ENCODE measurements around the gene ADCY4.

ADCY4 gene

DNA sequence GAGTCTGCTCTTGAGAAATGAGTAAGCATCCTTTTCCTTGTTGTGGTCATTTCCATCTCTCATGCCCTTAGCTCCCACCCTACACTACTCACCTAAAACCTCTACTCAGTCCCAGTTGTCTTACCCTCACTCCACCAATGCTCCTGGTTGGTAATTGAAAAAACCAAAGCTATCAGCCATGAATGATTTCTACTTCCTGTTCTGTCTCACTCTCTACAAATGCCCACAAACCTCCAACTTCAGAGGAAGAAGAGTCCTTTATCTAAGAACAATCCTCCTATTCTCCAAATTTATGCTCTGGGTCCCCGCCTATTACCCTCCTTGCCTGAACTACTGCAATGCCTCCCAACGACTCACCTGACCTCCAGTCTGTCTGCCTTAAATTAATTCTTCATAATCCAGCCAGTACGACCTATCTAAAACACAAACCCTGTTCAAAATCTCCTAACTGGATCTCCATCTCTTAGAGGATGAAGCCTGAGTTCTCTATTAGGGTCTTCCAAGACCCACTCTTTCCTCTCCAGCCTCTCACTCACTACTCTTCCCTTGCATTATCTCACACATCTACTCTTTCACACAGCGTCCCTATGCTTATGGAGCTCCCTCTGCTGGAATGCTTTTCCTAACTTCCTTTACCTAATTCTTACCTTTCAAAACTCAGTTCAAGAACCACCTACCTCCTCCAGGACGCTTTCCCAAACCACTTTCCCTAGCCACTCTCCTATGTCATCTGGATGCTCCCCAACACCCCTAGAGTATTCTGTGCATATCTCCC, 37.5 kb downstream of the ADCY4 start:
- peak; percentile 58 for DNase-seq (ENCODE audit: low read depth)

DNA sequence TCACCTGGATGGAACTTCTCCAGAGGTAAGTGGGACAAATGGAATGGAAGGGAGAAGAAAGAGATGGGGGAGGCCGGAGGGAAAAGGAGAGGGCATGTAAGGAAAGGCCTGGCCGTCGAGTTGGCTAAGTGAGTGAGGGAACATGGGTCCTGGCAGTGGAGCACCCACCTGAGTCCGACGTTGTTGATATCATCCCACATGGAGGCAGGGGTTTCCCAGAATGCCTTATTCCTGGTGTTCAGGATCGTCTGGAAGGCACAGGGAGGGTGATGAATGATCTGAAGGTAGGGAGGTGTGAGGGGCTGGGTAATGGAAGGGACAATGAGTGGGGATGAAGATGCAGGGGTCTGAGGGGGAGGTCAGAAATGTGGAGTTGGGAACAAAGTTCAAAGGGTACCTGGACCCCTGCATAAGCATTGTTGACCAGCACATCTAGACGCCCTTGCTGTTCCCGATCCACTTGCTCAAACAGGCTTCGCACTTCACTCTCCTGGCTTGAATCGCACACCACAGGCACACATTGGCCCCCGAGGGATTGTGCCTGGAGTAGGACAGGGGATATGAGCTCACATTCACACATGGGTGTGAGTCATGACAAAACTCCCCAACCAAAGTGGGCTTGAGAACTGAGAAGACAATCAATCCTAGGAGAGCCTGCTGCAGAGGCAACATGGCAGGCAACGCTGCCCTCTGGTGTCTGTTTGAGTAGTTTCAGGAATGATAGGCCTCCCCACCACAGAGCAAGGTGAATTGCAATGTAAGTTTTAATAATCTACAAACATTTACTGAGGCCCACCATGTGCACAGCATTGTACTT, 38.3 kb downstream of the ADCY4 start:
- DNase-seq (ENCODE audit: low read depth) = peak; percentile 95

DNA sequence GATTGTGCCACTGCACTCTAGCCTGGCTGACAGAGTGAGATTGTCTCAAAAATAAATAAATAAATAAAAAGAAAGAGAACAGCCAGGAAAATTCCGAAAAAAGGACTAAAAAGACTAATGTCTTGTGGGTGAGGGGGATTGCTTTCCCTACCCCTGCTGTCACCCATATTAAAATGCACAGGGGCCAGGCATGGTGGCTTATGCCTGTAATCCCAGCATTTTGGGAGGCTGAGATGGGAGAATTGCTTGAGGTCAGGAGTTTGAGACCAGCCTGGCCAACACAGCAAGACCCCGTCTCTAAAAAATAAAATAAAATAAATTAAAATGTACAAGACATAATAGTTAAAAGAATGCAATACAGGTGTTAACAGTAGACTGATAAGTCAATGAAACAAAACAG, 41.3 kb downstream of the ADCY4 start:
- no peak for DNase-seq (ENCODE audit: low read depth)

DNA sequence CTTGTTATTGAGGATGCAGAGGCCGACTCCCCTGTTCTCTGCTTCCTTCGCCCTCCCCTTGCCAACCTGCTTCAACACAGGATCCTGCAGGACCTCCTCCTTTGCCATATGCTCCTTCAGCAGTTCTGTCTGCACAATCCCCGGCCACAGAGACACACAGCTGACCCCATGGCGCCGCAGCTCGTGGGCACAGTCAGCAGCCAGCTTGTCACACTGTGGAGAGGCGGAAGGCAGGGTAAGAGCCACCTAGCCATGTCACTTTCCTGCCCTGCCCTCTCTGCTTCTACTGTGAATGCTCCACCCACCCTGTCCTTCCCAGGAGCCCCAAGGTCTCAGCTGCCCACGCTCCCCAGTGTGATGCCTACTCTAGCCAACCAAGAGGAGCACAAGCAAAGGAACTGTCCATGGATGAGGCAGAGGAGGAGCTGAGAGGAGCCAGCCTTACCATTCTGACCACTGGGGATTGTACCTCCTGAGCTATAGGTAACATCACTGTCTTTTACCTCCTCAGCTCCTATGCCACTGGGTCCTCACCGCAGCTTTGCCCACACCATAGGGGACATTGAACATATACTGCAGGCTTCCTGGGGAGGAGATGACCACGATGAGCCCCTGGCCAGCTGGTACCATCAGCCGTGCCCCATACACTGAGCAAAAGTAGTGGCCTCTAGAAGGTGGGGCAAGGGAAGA, 42.6 kb downstream of the ADCY4 start:
- no peak for DNase-seq (ENCODE audit: low read depth)

DNA sequence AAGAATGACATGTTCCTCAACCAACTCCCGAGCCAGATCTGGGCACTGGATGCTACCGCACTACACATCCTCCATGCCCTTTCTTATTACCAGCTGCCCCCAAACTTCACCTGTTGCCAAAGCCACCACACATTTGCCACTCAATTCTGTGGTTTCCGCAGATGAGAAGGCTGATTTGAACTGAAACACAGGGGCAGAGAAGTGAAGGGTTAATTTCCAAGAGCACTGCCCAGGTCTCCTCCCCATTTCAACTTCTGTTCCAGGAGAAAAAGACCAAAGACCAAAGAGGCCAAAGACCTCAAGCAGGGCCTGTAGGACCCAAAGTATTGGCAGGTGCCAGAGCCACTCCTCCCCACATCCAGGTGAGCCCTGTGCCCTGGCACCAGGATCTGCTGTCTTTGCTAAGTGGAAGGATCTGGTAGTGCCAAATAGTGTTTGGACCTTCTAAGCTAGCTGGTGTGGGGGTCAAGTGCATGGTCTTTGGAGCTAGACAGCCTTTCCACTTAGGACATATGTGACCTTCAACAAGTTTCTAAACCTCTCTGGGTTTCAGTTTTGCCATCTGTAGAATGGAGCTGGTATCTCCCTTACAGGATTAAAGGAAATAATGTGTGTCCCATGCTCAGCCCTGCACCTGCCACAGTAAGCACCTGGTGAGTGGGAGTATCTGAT, 43.3 kb downstream of the ADCY4 start:
- no peak for DNase-seq (ENCODE audit: low read depth)

DNA sequence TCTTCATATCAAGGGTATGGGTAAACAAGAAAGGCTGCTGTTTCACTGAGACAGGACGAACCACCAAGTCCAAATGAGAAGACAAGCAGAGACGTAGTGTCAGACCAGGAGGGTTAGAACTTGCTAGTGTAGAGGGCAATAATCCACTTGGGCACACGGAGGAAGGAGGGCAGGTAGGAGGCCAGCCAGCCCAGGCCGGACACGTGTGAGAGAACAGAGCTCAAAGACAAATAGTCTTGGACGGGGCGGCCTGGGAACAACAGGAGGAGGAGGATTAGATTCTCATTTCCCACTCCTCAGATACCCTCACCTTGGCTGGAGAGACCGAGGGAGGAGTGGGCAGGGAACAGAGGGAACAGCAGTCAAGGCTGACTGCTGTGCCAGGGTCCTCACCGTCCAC, 44.1 kb downstream of the ADCY4 start:
- DNase-seq (ENCODE audit: low read depth) = no peak

DNA sequence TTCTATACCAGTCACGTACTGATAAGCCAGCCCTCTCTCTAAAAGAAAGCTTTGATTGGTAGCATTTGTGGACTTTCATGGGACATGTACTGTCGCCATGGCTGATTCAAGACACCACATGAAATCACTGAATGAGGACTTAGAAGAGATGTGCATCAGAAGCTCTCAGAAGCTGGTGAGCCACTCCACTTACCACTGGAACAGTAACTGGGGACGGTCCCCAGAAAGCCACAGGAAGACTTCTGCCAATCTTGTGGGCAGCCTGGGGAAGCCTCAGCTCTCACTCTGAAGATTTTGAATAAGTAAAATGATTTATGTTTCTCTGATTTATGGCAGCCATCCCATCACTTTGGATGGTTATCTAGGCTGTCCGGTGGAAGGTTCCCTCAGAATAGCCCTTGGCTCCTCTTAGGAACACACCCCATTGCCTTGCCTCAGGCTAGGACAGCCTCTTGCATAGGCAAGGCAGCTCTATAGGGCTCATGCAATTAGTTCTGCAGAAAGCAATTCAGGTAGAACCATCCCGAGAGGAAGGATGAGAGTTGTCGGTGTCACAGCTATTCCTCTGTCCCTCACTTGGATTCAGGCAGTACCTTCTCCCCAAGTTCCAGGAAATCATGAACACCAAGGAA, 45.1 kb downstream of the ADCY4 start:
- no peak for DNase-seq (ENCODE audit: low read depth)

DNA sequence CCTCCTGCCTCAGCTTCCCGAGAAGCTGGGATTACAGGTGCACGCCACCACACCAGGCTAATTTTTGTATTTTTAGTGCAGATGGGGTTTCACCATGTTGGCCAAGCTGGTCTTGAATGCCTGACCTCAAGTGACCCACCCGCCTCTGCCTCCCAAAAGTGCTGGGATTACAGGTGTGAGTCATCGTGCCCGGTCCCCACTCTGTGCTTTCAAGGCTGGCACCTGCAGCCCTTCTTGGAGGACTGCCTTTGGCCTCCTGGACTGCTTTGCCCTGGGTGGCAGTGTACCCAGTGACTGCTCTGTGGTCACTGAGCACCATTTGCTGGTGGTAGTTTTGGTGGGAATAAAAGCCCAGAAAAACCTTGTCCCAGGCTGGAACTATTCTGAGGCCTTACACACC, 47.9 kb downstream of the ADCY4 start:
- DNase-seq (ENCODE audit: low read depth) = no peak

DNA sequence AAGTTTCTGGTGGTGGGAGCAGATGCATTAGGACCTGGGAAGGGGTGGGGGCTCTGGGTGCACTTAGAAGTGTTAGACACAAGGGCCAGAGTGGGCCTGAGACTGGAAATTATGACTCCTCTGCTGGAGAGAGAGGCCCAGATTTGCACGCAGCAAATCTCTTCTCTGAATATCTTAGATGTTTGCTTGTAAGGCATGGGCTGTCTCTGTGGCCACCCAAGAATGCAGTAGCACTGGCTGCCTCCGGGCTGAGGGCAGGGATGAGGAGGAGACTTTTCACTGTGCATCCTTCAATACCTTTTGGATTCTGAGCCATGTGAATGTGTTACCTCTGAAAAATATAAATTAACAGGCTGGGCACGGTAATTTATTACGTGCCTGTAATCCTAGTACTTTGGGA, 49.5 kb downstream of the ADCY4 start:
- DNase-seq (ENCODE audit: low read depth) = no peak

DNA sequence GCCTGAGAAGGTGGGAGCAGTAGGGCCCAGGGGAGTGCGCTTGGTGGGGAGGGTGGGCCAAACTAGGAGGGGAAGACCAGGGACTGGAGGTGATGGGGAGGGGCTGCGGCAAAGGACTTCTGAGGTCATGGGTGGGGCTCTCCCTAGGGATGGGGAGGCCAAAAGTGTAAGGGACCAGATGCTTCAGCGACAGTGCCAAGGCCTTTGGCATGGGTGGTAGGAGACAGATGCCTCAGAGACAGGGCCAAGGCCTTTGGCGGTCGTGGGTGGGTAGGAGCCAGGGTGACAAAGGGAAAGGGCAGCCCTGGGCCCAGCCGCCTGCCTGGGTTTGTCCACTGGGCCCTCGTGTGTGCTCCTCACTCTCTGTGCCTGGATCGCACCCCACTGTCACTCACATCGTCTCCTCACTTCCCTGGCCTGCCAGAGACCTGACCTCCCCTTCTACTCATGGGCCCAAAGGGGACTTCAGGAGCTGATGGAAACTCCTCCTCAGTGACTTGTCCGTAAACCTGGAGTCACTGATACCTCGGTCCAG, 50.3 kb downstream of the ADCY4 start:
- no peak for DNase-seq (ENCODE audit: low read depth)

DNA sequence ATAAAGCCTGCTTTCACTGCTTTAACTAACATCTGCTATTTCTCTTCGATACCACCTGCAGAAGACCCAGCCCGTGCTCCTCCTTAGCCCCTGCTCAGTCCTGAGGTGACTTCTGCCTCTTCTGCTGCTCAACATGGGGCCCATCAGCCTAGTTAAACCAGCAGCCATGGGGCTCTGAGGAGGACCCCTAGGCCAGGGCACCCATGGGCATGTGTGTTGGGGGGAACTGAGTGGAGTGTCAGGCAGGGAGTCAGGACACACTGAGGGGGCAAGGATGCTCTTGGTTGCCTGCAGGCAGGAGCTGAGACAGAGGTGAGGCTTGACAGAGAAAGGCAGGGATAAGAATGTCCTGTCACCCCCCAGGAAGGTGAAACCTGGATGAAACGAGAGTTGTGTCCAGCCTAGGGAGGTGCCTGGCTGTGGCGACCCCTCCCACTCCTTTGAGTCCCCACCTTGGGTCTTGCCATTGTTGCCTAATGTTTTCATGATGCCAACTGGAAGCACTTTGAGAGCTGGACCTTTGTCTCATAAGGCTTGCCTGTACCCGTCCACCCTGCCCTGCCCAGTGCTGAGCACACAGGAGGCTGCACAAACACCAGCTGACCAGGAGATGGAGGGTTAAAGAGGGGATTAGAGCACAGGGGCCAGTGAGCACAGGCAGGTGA, 50.9 kb downstream of the ADCY4 start:
- no peak for DNase-seq (ENCODE audit: low read depth)

DNA sequence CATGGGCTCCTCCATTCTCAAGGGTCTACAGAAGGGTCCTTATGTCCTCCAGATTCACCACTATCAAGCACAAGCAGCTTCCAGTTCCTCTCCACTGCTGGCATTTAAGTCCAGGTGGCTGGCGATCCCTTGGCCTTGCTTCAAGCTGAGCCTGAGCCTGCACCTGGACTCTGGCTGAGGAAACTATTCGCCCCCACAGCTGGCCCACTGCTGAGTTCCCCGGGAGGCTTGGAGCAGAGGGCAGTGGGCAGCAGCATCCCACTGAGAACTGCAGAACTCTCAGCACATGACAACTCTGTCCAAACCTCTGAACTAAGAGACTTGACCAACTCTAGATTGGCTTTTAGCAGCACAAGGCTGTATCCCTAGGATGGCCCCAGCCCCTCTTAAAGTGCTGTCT, 52.1 kb downstream of the ADCY4 start:
- DNase-seq (ENCODE audit: low read depth) = no peak

DNA sequence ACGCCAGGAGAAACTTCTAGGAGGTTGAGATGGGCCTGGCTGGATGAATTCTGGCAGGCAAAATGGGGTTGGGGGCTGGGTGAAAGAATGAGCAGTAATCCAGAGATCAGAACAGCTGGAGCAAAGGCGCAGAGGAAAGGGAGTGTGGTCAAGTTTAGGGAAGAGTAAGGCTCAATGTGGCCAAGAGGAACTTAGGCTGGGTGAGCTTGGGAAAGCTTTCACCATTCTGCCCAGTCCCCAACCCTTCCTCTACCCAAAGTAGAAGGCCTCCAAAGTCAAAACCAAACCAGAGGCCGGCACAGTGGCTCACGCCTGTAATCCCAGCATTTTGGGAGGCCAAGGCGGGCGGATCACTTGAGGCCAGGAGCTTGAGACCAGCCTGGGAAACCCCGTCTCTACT, 53.2 kb downstream of the ADCY4 start:
- no peak for DNase-seq (ENCODE audit: low read depth)

DNA sequence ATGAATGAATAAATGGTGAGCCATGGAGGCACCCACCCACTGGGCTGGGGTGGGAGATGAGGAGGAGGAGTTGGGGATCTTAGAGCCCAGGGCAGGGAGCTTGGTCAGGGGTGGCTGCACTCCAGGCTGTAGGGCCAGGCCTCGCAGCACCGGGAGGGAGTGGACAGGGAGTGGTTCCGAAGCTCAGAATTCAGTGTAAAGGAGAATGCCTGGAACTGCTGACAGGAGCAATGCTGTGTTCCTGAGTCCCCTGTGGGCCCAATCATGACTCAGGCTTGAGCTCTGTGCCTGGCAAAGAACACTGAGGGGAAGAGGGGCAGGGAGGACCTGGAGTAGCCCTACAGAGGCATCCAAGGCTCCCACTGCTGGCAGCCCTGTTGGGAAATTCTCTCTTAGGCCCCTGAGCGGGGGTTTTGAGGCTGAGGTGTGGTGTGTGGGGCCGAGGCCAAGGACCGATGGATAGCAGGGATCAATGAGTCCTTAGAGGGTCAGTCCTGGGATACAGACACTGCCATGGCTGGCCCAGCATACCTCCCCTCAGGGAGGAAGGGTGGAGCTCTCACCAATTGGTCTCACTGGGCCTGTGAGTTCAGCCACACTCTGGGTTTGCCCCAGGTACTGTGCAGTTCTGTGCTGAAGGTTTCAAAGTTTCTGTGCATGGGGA, 53.9 kb downstream of the ADCY4 start:
- DNase-seq (ENCODE audit: low read depth) = no peak

DNA sequence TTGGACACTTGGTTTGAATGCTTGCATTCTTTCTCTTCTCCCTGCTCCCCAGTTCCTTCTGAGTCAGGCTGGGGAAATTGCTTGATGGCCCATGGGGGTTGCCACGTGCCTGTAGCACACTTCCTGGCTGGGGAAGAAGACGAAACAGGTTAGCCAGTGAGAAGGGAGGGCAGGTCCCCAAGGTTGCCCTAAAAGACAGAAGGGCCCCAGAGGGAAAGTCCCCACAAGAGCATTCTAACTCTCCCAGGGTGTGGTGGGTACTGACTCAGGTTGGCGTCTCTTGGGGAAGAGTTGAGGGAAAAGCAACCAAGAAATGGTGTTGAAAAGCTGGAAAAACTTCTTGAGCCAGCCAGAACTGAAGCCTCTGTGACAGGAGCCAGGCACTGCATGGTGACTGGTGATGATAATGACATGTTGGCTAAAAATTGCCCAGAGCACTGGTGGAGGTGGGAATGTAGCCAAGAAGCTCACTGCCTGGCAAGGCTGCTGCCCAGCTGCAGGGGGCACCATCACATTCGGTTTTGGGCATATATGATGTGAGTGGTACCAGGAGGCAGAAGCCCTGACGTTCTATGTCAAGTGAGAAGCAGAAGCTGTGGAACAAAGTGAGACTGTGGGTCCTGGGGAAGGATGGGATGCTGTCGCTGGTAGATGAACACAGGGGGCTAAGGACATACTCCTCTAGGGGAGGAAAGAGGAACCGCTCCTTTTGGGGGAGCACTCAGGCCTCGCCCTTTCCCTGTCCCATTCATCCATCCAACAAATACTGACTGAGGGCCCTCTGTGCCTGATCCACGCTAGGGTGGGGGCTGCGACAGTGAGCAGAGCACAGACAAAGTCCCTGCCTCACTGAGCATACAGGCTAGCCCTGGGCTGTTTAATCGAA, 55.3 kb downstream of the ADCY4 start:
- DNase-seq (ENCODE audit: low read depth) = no peak

DNA sequence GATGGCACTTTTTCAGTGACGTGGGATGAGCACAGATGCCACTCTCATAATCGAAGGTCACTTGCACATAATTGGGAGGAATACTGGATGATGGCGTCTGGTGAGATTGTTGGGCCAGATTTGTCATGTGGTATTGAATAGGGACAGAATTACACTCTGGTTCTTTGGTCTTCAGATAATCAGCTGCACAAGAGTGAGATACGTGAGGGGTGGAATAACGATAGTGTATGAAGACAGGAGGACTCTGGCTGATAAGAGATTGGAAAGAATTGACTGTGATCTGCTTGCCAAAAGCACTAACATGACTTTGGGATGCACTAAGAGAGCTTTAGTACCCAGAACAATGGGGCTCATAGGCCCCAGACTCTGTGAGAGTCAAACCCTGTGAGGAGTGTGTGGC, 56.4 kb downstream of the ADCY4 start:
- DNase-seq (ENCODE audit: low read depth) = no peak

DNA sequence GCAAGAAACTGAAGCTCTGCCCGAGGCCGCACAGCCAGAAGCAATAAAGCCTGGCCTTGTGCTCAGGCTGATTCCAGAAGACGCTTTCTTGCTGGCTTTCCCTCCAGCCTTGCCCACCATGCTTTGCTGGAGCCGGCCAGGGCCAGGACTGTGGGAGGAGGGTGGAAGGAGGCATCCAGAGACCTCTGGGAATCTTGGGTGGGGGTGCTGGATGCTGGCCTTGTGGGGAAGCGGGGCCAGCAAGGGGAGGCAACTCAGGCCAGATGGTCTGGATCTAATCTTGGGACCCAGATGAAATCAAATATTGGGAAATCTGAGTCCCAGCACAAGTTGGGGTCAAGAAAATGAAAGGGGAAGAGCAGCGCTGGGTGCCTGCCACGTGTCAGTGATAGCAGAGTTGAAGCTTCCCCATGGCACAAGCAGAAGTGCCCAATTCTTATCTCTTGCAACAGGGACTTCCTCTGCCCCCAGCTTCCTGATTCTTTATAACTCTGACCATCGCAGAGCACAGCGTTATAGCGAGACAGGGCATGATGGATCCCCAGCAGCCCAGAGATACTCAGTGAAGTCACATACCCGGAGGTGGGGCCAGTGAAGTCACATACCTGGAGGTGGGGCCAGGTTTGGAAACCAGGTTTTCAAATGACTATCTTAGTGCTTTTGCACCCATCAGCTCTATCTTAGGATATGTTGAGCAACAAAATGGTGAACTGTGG, 57.1 kb downstream of the ADCY4 start:
- no peak for DNase-seq (ENCODE audit: low read depth)

DNA sequence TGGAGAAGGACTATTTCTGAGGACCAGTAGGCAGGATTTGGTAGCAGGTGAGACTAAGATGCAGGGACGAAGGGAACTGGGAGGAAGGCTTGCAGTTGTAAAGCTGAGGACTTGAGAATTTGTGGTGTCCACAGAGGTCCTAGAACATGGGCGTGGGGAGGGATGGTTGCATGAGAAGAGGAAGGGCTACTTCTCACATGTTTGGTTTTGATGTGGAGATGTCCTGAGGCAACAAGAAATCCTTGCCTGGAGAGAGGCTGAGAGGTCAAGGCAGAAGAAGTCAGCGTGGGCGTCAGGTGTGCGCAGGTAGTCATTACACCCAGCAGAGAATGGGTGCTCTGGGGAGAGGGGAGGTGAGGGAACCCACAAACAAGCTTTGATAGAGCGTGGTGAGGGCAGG, 57.8 kb downstream of the ADCY4 start:
- DNase-seq (ENCODE audit: low read depth) = no peak

DNA sequence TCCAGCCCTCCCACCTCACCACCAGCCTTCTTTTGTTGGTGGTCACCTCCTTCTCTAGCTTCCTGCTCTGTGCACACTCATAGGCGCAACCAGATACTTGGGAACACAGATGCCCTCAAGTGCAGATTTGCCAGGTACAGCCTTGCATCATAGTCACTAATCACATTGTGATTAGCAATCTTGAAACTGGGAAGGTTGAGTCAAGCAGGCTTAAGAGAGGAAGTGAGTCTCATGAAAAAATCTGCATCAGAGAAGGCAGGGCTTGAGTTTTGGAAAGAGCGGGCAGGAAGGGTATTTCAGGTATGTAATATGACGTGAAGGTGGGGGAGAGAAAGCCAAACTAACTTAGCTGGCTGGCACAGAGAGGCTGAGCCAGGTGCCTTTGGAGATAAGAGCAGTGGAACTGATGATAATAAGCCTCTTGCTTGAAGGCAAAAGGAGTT, 60.7 kb downstream of the ADCY4 start:
- peak; percentile 48 for DNase-seq (ENCODE audit: low read depth)
